ENCODE results near the gene ARHGAP29.
"Not testable (repeated sequence)": the region's sequence is repeated elsewhere in the genome, so short reads cannot be mapped to it uniquely, and the experiment has no call there.

ARHGAP29 gene

DNA sequence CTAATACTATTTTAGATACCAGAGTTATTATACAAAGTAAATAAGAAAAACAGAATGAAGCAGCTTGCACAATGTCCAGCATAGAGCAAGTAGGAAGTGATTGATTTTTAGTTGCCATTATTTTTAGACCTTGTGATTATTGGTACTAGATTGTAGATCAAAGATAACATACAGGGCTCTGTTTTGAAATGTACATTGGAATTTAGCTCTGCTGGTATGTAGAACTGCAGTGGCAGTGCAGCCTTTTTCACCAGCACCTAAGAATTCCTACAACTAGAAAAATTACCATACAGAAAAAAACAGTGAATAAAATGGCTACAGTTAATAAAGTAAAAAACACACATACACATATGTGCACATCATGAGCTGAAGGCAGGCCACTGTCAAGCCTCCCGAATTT is 84.3 kb downstream of the ARHGAP29 start:
- no peak overlapping the region for H3K4me3 ChIP-seq (ENCODE audit: control insufficient read depth, low read depth, low read length)
- TF ChIP-seq, protein P1, sequence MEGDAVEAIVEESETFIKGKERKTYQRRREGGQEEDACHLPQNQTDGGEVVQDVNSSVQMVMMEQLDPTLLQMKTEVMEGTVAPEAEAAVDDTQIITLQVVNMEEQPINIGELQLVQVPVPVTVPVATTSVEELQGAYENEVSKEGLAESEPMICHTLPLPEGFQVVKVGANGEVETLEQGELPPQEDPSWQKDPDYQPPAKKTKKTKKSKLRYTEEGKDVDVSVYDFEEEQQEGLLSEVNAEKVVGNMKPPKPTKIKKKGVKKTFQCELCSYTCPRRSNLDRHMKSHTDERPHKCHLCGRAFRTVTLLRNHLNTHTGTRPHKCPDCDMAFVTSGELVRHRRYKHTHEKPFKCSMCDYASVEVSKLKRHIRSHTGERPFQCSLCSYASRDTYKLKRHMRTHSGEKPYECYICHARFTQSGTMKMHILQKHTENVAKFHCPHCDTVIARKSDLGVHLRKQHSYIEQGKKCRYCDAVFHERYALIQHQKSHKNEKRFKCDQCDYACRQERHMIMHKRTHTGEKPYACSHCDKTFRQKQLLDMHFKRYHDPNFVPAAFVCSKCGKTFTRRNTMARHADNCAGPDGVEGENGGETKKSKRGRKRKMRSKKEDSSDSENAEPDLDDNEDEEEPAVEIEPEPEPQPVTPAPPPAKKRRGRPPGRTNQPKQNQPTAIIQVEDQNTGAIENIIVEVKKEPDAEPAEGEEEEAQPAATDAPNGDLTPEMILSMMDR (IDR thresholded peaks at IDR 0.05; ENCODE audit: control insufficient read depth, insufficient read depth, low read depth, low read length, missing control alignments), result no peak
- DNase-seq (ENCODE audit: low read depth), result no peak

GRCh38 chr1:94149166-94149565 is 88.2 kb downstream of the ARHGAP29 start:
- not testable (repeated sequence) for H3K4me3 ChIP-seq (ENCODE audit: control insufficient read depth, low read depth, low read length); DNase-seq (ENCODE audit: low read depth)

DNA sequence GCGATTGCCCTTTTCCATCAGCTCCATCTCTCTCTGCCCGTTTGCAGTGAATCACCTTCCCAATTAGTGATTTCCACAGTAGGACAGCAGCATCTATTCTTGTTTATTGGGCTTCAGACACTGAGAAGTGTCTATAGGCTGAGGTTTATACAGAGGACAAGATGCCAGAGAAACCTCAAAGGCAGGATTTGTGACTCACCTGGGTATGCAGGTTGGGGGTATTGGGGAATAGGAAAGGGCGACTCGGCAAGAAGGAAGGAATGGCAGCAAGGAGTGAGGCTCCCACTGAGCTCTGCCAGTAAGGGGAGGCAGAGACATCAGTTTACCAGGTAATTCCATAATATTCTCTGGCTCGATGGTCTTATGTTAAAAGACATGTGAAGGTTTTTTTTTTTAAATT is 91.1 kb downstream of the ARHGAP29 start:
- no peak for DNase-seq (ENCODE audit: low read depth)
- no peak overlapping the region for H3K4me3 ChIP-seq (ENCODE audit: control insufficient read depth, low read depth, low read length)
- TF ChIP-seq, protein P1 (IDR thresholded peaks at IDR 0.05; ENCODE audit: control insufficient read depth, insufficient read depth, low read depth, low read length, missing control alignments), result no peak

DNA sequence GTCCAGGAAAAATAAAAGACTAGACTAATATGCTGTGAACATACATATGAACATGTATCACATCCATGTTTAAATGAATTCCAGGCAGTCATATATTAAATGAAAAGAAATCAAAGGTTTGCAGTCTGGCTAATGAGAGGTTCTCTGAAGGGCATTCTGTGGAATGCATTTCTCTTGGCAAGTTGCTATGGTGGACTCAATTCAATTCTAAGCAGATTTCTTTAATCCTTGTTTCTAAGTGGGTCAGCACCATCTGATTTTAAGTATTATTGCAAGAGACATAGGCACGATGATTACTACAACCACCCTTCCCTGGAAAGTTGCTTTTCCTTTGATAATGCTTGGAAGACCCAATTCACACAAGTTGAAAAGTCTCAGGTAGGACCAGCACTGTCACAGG is 92.5 kb downstream of the ARHGAP29 start:
- no peak overlapping the region for H3K4me3 ChIP-seq (ENCODE audit: control insufficient read depth, low read depth, low read length)
- TF ChIP-seq, protein P1 (IDR thresholded peaks at IDR 0.05; ENCODE audit: control insufficient read depth, insufficient read depth, low read depth, low read length, missing control alignments), result no peak
- no peak for DNase-seq (ENCODE audit: low read depth)

GRCh38 chr1:94143809-94144176 is 93.6 kb downstream of the ARHGAP29 start:
- TF ChIP-seq, protein P1 (IDR thresholded peaks at IDR 0.05; ENCODE audit: control insufficient read depth, insufficient read depth, low read depth, low read length, missing control alignments), result no peak
- H3K4me3 ChIP-seq (ENCODE audit: control insufficient read depth, low read depth, low read length), result no peak overlapping the region
- DNase-seq (ENCODE audit: low read depth), result no peak

- no peak overlapping the region for H3K4me3 ChIP-seq (ENCODE audit: control insufficient read depth, low read depth, low read length)
- TF ChIP-seq, protein P1 (IDR thresholded peaks at IDR 0.05; ENCODE audit: control insufficient read depth, insufficient read depth, low read depth, low read length, missing control alignments), result no peak
- no peak for DNase-seq (ENCODE audit: low read depth)
These were observed 94.1 kb downstream of the ARHGAP29 start for GRCh38 chr1:94143173-94143808.

DNA sequence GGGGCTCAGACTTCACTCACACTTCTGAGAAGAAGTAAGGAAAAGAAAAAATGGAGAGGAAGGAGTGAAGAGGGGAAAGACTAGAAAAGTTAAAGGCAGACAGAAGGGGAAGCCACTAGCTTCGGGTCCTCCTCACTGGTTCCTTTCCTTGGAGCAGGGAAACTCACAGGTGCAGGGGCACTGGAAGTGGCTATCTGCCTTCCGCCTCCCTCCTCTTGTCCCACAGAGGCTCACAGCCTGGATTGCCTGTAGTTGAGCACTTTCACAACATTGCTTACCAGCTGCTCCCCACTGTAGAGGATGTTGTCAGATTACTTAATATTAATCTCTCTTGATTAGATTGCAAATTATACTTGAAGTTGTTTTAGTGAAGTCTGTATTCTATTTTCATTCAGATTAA is 94.8 kb downstream of the ARHGAP29 start:
- H3K4me3 ChIP-seq (ENCODE audit: control insufficient read depth, low read depth, low read length), result no peak overlapping the region
- DNase-seq (ENCODE audit: low read depth), result no peak
- TF ChIP-seq, protein P1 (IDR thresholded peaks at IDR 0.05; ENCODE audit: control insufficient read depth, insufficient read depth, low read depth, low read length, missing control alignments), result no peak

Measured in AG09309 (cell line).